ENCODE data around the gene TLE5.
"Not testable (repeated sequence)": the region's sequence is repeated elsewhere in the genome, so short reads cannot be mapped to it uniquely, and the experiment has no call there.

Gene TLE5

GRCh38 chr19:3017923-3018322 is 44.4 kb downstream of the TLE5 start:
- DNase-seq: no peak

GRCh38 chr19:3015126-3016057 is 46.9 kb downstream of the TLE5 start:
- no peak for DNase-seq

- DNase-seq: no peak
Observed at GRCh38 chr19:3014135-3014534, 48.2 kb downstream of the TLE5 start.

- no peak for DNase-seq
Observed at GRCh38 chr19:3013263-3013725, 49.0 kb downstream of the TLE5 start.

- no peak for DNase-seq
Observed at GRCh38 chr19:3012621-3013262, 49.6 kb downstream of the TLE5 start.

- not testable (repeated sequence) for DNase-seq
Observed at GRCh38 chr19:3012059-3012458, 50.2 kb downstream of the TLE5 start.

GRCh38 chr19:3010871-3011270 is 51.4 kb downstream of the TLE5 start:
- no peak for DNase-seq

GRCh38 chr19:3008994-3009393 is 53.3 kb downstream of the TLE5 start:
- no peak for DNase-seq

- DNase-seq: no peak
Observed at GRCh38 chr19:3007975-3008374, 54.3 kb downstream of the TLE5 start.

GRCh38 chr19:3006075-3006767 is 56.1 kb downstream of the TLE5 start:
- no peak for DNase-seq

GRCh38 chr19:3005345-3005744 is 57.0 kb downstream of the TLE5 start:
- no peak for DNase-seq

GRCh38 chr19:3004522-3004921 is 57.8 kb downstream of the TLE5 start:
- no peak for DNase-seq

- DNase-seq: no peak
Observed at GRCh38 chr19:3003046-3003445, 59.2 kb downstream of the TLE5 start.

All from NCI-H146 (cell line).